H1 (cell line): ENCODE data around the gene OPN1SW. TPM values are rescaled to one million over a fixed set of nuclear protein-coding genes. Genes with fewer than 3 reads are reported as not detected.

Experiments
- CTCF ChIA-PET: fragments of 300-600 bp; sonication (Branson Sonifier 250); formaldehyde crosslinking; loops from one replicate; lab custom pipeline; 2021; ENCODE audit not compliant: partially characterized antibody; lab: Charles Lee
- POLR2A ChIA-PET: fragments of 300-600 bp; sonication (Branson Sonifier 250); formaldehyde crosslinking; loops from one replicate; lab custom pipeline; 2021; ENCODE audit warnings: inconsistent platforms; ENCODE audit not compliant: partially characterized antibody; lab: Charles Lee
- DNase-seq, 2 experiments: peaks; one replicate each; pipeline versions ENCODE4 v3.0.0 to v3.0.0-alpha.2; 2010 to 2022; ENCODE audit warnings: low spot score in 2 of 2, low read depth in 1 of 2, mixed read lengths in 1 of 2
- FAIRE-seq: peaks from 2 replicates; lab custom pipeline; 2011; peaks lifted over from hg19 to GRCh38; lab: Jason Lieb, UNC
- H2AFZ ChIP-seq: 2 replicates; pipeline ENCODE4 v1.8.1; 2012; ENCODE audit warnings: low read length, inconsistent platforms
- H2AK5ac ChIP-seq: 2 replicates; pipeline ENCODE4 v1.6.1; 2013; ENCODE audit warnings: low read depth, low read length
- H2BK120ac ChIP-seq: replicated peaks from 2 replicates; pipeline ENCODE3; 2013; ENCODE audit warnings: low read depth, low read length, inconsistent platforms
- H2BK12ac ChIP-seq: 2 replicates; pipeline ENCODE4 v1.6.1; 2013; ENCODE audit warnings: low read depth, low read length
- H2BK15ac ChIP-seq: 2 replicates; pipeline ENCODE4 v1.6.1; 2013; ENCODE audit warnings: low read length
- H2BK20ac ChIP-seq: 2 replicates; pipeline ENCODE4 v1.6.1; 2013; ENCODE audit warnings: low read length
- H2BK5ac ChIP-seq: 2 replicates; pipeline ENCODE4 v1.6.1; 2013; ENCODE audit warnings: low read depth, low read length
- H3K14ac ChIP-seq: 2 replicates; pipeline ENCODE4 v1.6.1; 2013; ENCODE audit warnings: inconsistent platforms; ENCODE audit not compliant: insufficient read length
- H3K18ac ChIP-seq: 2 replicates; pipeline ENCODE4 v1.6.1; 2013; ENCODE audit warnings: low read length; ENCODE audit errors: extremely low read depth
- H3K23ac ChIP-seq: 2 replicates; pipeline ENCODE4 v1.6.1; 2013; ENCODE audit warnings: inconsistent platforms; ENCODE audit not compliant: insufficient read length
- H3K23me2 ChIP-seq: 2 replicates; pipeline ENCODE4 v1.6.1; 2013; ENCODE audit warnings: low read depth, low read length
- H3K27ac ChIP-seq: 2 replicates; pipeline ENCODE4 v1.6.1; 2011; ENCODE audit warnings: low read depth, low read length, inconsistent platforms
- H3K27me3 ChIP-seq, 4 experiments: replicated peaks in 1 of 4; 1 replicate in 1 of 4; 2 replicates in 3 of 4; pipeline versions ENCODE4 v1.6.1 to v1.8.1; 2011 to 2013; ENCODE audit warnings: low read length in 3 of 4, mild to moderate bottlenecking in 3 of 4, inconsistent platforms in 2 of 4, mixed read lengths in 2 of 4, moderate library complexity in 1 of 4; ENCODE audit not compliant: control insufficient read depth in 3 of 4, insufficient read depth in 3 of 4; ENCODE audit errors: extremely low read depth in 1 of 4
- H3K36me3 ChIP-seq, 4 experiments: 2 replicates each; pipeline versions ENCODE4 v1.6.1 to v1.8.1; 2011 to 2013; ENCODE audit warnings: mild to moderate bottlenecking in 4 of 4, low read length in 3 of 4, moderate library complexity in 2 of 4, control low read depth in 1 of 4, inconsistent platforms in 1 of 4; ENCODE audit not compliant: insufficient read depth in 4 of 4, control insufficient read depth in 2 of 4
- H3K4ac ChIP-seq: replicated peaks from 2 replicates; pipeline ENCODE3; 2013; ENCODE audit warnings: low read length, low read depth, mixed read lengths, inconsistent platforms; ENCODE audit not compliant: insufficient read length
- H3K4me1 ChIP-seq, 4 experiments: replicated peaks in 1 of 4; 1 replicate in 1 of 4; 2 replicates in 3 of 4; pipeline versions ENCODE4 v1.6.1 to v1.8.1; 2011 to 2013; ENCODE audit warnings: low read length in 3 of 4, inconsistent platforms in 2 of 4, mixed read lengths in 1 of 4; ENCODE audit not compliant: insufficient read depth in 4 of 4, control insufficient read depth in 3 of 4
- H3K4me2 ChIP-seq, 2 experiments: 2 replicates each; pipeline versions ENCODE4 v1.6.1 to v1.8.1; 2011 to 2013; ENCODE audit warnings: low read depth in 2 of 2, low read length in 2 of 2, control low read depth in 1 of 2, inconsistent platforms in 1 of 2, mild to moderate bottlenecking in 1 of 2; ENCODE audit not compliant: insufficient read depth in 1 of 2
- H3K4me3 ChIP-seq, 4 experiments: fragments of 200-600, 300-600 bp in 1 of 4; sonication (generic), shearing (Covaris generic), sonication (Bioruptor Twin) in 1 of 4; 2 replicates each; pipeline versions ENCODE4 v1.5.1 to v1.8.1; 2011 to 2016; ENCODE audit warnings: low read length in 4 of 4, low read depth in 3 of 4, control low read depth in 2 of 4, inconsistent platforms in 2 of 4, mild to moderate bottlenecking in 2 of 4, mixed read lengths in 1 of 4, moderate library complexity in 1 of 4; ENCODE audit not compliant: insufficient read depth in 2 of 4; ENCODE audit errors: extremely low read depth in 1 of 4
- H3K56ac ChIP-seq: replicated peaks from 2 replicates; pipeline ENCODE3; 2013; ENCODE audit warnings: low read depth, mild to moderate bottlenecking, mixed read lengths, low read length, inconsistent platforms; ENCODE audit not compliant: insufficient read length
- H3K79me1 ChIP-seq: 2 replicates; pipeline ENCODE4 v1.6.1; 2013; ENCODE audit warnings: low read depth, low read length, control low read depth
- H3K79me2 ChIP-seq, 2 experiments: 2 replicates each; pipeline versions ENCODE4 v1.6.1 to v1.8.1; 2012 to 2013; ENCODE audit warnings: low read length in 2 of 2, mild to moderate bottlenecking in 2 of 2, inconsistent platforms in 1 of 2; ENCODE audit not compliant: insufficient read depth in 2 of 2, control insufficient read depth in 1 of 2
- H3K9ac ChIP-seq, 4 experiments: replicated peaks in 1 of 4; 1 replicate in 1 of 4; 2 replicates in 3 of 4; pipeline versions ENCODE4 v1.6.1 to v1.8.1; 2011 to 2013; ENCODE audit warnings: low read depth in 3 of 4, low read length in 3 of 4, control low read depth in 2 of 4, mild to moderate bottlenecking in 2 of 4, moderate library complexity in 2 of 4, inconsistent platforms in 1 of 4; ENCODE audit errors: extremely low read depth in 1 of 4
- H3K9me3 ChIP-seq, 2 experiments: 2 replicates each; pipeline versions ENCODE4 v1.6.1 to v1.8.1; 2012 to 2013; ENCODE audit warnings: mild to moderate bottlenecking in 2 of 2, moderate library complexity in 2 of 2, control low read depth in 1 of 2, inconsistent platforms in 1 of 2, low read depth in 1 of 2, low read length in 1 of 2, mixed read lengths in 1 of 2; ENCODE audit not compliant: insufficient read depth in 2 of 2
- H4K20me1 ChIP-seq, 2 experiments: replicated peaks in 1 of 2; 2 replicates each; pipeline versions ENCODE3 to v1.8.1; 2011 to 2013; ENCODE audit warnings: inconsistent platforms in 2 of 2, low read length in 2 of 2, mild to moderate bottlenecking in 1 of 2; ENCODE audit not compliant: insufficient read depth in 2 of 2, control insufficient read depth in 1 of 2
- H4K5ac ChIP-seq: 2 replicates; pipeline ENCODE4 v1.6.1; 2013; ENCODE audit warnings: low read length, low read depth, mixed read lengths, inconsistent platforms; ENCODE audit not compliant: insufficient read length
- H4K8ac ChIP-seq: 2 replicates; pipeline ENCODE4 v1.8.0; 2013; ENCODE audit warnings: mild to moderate bottlenecking, moderate library complexity, low read length, inconsistent platforms; ENCODE audit not compliant: insufficient read depth; ENCODE audit errors: extremely low read depth
- H4K91ac ChIP-seq: replicated peaks from 2 replicates; pipeline ENCODE3; 2013; ENCODE audit warnings: low read length, mixed read lengths, inconsistent platforms; ENCODE audit not compliant: insufficient read length
- BCL11A ChIP-seq, 2 experiments: IDR thresholded peaks; one replicate each; pipeline ENCODE4 v1.6.1; 2011; ENCODE audit warnings: low read depth in 2 of 2, low read length in 2 of 2, mild to moderate bottlenecking in 2 of 2
- RBBP5 ChIP-seq: IDR thresholded peaks from 2 replicates; pipeline ENCODE4 v1.7.1; 2012; ENCODE audit warnings: low read depth, mild to moderate bottlenecking, inconsistent platforms, low read length, moderate library complexity, borderline replicate concordance
- RXRA ChIP-seq: IDR thresholded peaks from 2 replicates; pipeline ENCODE4 v1.6.1; 2011; ENCODE audit warnings: low read depth, mild to moderate bottlenecking, low read length, moderate library complexity; ENCODE audit not compliant: insufficient read depth
- SIN3A ChIP-seq, 2 experiments: IDR thresholded peaks in 1 of 2; conservative IDR thresholded peaks in 1 of 2; 2 replicates each; pipeline ENCODE4 v1.6.1; 2011 to 2012; ENCODE audit warnings: low read length in 2 of 2, improper control_type of control experiment in 1 of 2, low read depth in 1 of 2, mild to moderate bottlenecking in 1 of 2
- WGBS, 2 experiments: shearing (Covaris generic) in 1 of 2; methylation state at CpG; one replicate each; pipeline versions ENCODE4 v1.1.6 to v1.1.7; 2013 to 2015; ENCODE audit warnings: low lambda C conversion rate in 2 of 2, mixed read lengths in 2 of 2, inconsistent platforms in 1 of 2, low coverage in 1 of 2, missing lambda C conversion rate in 1 of 2; ENCODE audit not compliant: insufficient replicate concordance in 2 of 2, insufficient coverage in 1 of 2, insufficient read length in 1 of 2; ENCODE audit errors: extremely low coverage in 1 of 2, missing lambda C conversion rate in 1 of 2; 5-methylcytosine and 5-hydroxymethylcytosine counted together
- polyA plus RNA-seq, 7 experiments: library from polyadenylated mRNA; depleted of rRNA in 3 of 7; stranded (reverse) in 5 of 7; unstranded in 2 of 7; fragments of >200 nt in 5 of 7; fragments of 200-250 nt in 2 of 7; gene quantifications; 1 replicate in 5 of 7; 2 replicates in 1 of 7; 4 replicates in 1 of 7; pipeline versions ENCODE4 v1.2.1 to v1.2.3, GENCODE V29; 2011 to 2013; ENCODE audit warnings: missing spikeins in 2 of 7, mixed read lengths in 2 of 7
- total RNA-seq: library from RNA; stranded (reverse); fragmentation: NEBNext Ultra II Directional; extraction: Animal tissue kit (Norgen Biotek cat#: 25700); gene quantifications from 2 replicates; pipeline ENCODE4 v1.2.1, GENCODE V29; 2021
- TF ChIP-seq, protein P1 (sequence below), 3 experiments: IDR thresholded peaks; 1 replicate in 2 of 3; 2 replicates in 1 of 3; pipeline versions ENCODE4 v1.5.1 to v1.6.1; 2011; ENCODE audit warnings: low read length in 3 of 3, mild to moderate bottlenecking in 3 of 3, inconsistent platforms in 2 of 3, low read depth in 1 of 3, moderate library complexity in 1 of 3; ENCODE audit not compliant: insufficient read depth in 1 of 3; ENCODE audit errors: control extremely low read depth in 1 of 3
- TF ChIP-seq, protein P2 (sequence below): IDR thresholded peaks from 2 replicates; pipeline ENCODE4 v1.6.1; 2012; ENCODE audit warnings: low read length, inconsistent platforms

OPN1SW gene
- total and polyA plus RNA-seq, 2 of the 8 experiments (the other 6 are each of a cell fraction or from before 2014, with no cell fraction given): not detected

DNA sequence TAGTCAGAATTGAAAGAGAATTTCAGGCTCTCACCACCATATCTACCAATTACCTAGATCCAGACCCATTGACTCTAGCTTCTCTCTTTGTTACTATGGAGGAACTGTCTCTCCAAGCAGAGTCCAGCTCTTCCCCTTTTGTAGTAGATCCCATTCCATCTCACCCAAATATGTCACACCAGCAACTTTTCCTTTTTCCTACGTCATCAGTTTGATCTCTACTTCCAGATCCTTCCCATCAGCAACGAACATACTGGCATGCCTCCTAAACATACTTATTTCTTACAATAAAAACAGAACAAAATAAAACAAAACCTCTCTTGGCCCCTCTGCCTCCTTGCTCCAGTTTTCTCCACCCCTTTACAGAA lies 42.3 kb downstream of the OPN1SW start:
- no peak overlapping the region for H3K14ac ChIP-seq
- H4K8ac ChIP-seq: no peak overlapping the region
- H3K4me3 ChIP-seq: no peak overlapping the region
- no peak overlapping the region for H3K18ac ChIP-seq
- no peak overlapping the region for H4K91ac ChIP-seq
- TF ChIP-seq RXRA: no peak
- TF ChIP-seq SIN3A (conservative IDR thresholded peaks at IDR 0.05 in 1 of 2, IDR thresholded peaks at IDR 0.05 in 1 of 2; ENCODE audit: low read depth in 1 of 2, low read length in 2 of 2): no peak
- no peak for TF ChIP-seq RBBP5
- TF ChIP-seq, protein P1, sequence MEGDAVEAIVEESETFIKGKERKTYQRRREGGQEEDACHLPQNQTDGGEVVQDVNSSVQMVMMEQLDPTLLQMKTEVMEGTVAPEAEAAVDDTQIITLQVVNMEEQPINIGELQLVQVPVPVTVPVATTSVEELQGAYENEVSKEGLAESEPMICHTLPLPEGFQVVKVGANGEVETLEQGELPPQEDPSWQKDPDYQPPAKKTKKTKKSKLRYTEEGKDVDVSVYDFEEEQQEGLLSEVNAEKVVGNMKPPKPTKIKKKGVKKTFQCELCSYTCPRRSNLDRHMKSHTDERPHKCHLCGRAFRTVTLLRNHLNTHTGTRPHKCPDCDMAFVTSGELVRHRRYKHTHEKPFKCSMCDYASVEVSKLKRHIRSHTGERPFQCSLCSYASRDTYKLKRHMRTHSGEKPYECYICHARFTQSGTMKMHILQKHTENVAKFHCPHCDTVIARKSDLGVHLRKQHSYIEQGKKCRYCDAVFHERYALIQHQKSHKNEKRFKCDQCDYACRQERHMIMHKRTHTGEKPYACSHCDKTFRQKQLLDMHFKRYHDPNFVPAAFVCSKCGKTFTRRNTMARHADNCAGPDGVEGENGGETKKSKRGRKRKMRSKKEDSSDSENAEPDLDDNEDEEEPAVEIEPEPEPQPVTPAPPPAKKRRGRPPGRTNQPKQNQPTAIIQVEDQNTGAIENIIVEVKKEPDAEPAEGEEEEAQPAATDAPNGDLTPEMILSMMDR (IDR thresholded peaks at IDR 0.05; ENCODE audit: control extremely low read depth in 1 of 3, insufficient read depth in 1 of 3, low read depth in 1 of 3, low read length in 3 of 3): no peak
- TF ChIP-seq, protein P2, sequence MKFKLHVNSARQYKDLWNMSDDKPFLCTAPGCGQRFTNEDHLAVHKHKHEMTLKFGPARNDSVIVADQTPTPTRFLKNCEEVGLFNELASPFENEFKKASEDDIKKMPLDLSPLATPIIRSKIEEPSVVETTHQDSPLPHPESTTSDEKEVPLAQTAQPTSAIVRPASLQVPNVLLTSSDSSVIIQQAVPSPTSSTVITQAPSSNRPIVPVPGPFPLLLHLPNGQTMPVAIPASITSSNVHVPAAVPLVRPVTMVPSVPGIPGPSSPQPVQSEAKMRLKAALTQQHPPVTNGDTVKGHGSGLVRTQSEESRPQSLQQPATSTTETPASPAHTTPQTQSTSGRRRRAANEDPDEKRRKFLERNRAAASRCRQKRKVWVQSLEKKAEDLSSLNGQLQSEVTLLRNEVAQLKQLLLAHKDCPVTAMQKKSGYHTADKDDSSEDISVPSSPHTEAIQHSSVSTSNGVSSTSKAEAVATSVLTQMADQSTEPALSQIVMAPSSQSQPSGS: no peak
- TF ChIP-seq BCL11A (IDR thresholded peaks at IDR 0.05; ENCODE audit: low read depth in 2 of 2, low read length in 2 of 2): no peak
- H4K20me1 ChIP-seq: no peaks in the 10 kb centered on the region
- no peaks in the 10 kb centered on the region for H3K79me2 ChIP-seq
- WGBS, 2 experiments: 90% methylated on average over 2 of the region's 2 CpGs; no CpG with 5 or more reads in 1 of the 2 experiments
- H2AK5ac ChIP-seq: no peak overlapping the region
- H3K4me1 ChIP-seq: no peaks in the 10 kb centered on the region
- ChIA-PET POLR2A (interaction anchor here (0.7 to 0.9 kb wide), 2 partner anchors 8 to 14 kb away, joined by 3 read pairs; no protein-coding TSS in a partner anchor), CTCF (interaction anchor here (0.6 to 1.0 kb wide), 3 partner anchors 13 to 140 kb away, joined by 3 read pairs; no protein-coding TSS in a partner anchor)
- no peak overlapping the region for H2BK120ac ChIP-seq
- no peak overlapping the region for H3K27ac ChIP-seq
- H3K4ac ChIP-seq: no peak overlapping the region
- peaks cover 0 to 1% (median 0%) of the 10 kb centered on the region in 4 experiments; a peak in 2 of 7 replicates for H3K27me3 ChIP-seq
- no peak overlapping the region for H2AFZ ChIP-seq
- no peak overlapping the region for H3K23ac ChIP-seq
- no peak overlapping the region for H2BK12ac ChIP-seq
- H2BK5ac ChIP-seq: no peak overlapping the region
- H3K79me1 ChIP-seq: no peaks in the 10 kb centered on the region
- peaks cover 0 to 3% (median 0%) of the 10 kb centered on the region in 4 experiments; a peak in 1 of 8 replicates for H3K36me3 ChIP-seq
- no peak overlapping the region for H2BK15ac ChIP-seq
- no peaks in the 10 kb centered on the region for H3K9me3 ChIP-seq
- no peak overlapping the region for H4K5ac ChIP-seq
- H2BK20ac ChIP-seq: no peak overlapping the region
- DNase-seq: no peak
- no peak overlapping the region for H3K4me2 ChIP-seq
- no peak for FAIRE-seq
- H3K23me2 ChIP-seq: no peaks in the 10 kb centered on the region
- H3K9ac ChIP-seq: no peak overlapping the region
- no peak overlapping the region for H3K56ac ChIP-seq
